Nephron progenitor cell (in vitro differentiated cells): ENCODE data around the gene HSD11B1L.

Experiments
- DNase-seq: peaks from one replicate; pipeline ENCODE4 v3.0.0; 2021
- H3K27ac Mint-ChIP-seq: 2 replicates; pipeline ENCODE4 v1.8.0; 2021; ENCODE audit warnings: mild to moderate bottlenecking, moderate library complexity, mixed read lengths
- H3K27me3 Mint-ChIP-seq: 2 replicates; pipeline ENCODE4 v1.8.0; 2021; ENCODE audit warnings: mild to moderate bottlenecking, low read depth, mixed read lengths; ENCODE audit not compliant: poor library complexity
- H3K36me3 Mint-ChIP-seq: 2 replicates; pipeline ENCODE4 v1.8.0; 2021; ENCODE audit warnings: low read depth, mixed read lengths
- H3K4me1 Mint-ChIP-seq: 2 replicates; pipeline ENCODE4 v1.8.0; 2021; ENCODE audit warnings: mixed read lengths
- H3K4me3 Mint-ChIP-seq: 2 replicates; pipeline ENCODE4 v1.8.0; 2021; ENCODE audit warnings: mild to moderate bottlenecking, moderate library complexity, mixed read lengths
- H3K9me3 Mint-ChIP-seq: 2 replicates; pipeline ENCODE4 v1.8.0; 2021; ENCODE audit warnings: mild to moderate bottlenecking, moderate library complexity, mixed read lengths
- CTCF ChIP-seq: fragments of 200-600 bp; sonication (generic); IDR thresholded peaks from 2 replicates; pipeline ENCODE4 v1.5.0; 2021; ENCODE audit warnings: antibody characterized with exemption

Gene HSD11B1L

GRCh38 chr19:5679289-5680083, 1.3 kb upstream of the HSD11B1L start:
- peaks cover 33% of the 10 kb centered on the region for H3K4me1 Mint-ChIP-seq
- no peaks in the 10 kb centered on the region for H3K36me3 Mint-ChIP-seq
- H3K9me3 Mint-ChIP-seq, result no peaks in the 10 kb centered on the region
- H3K27me3 Mint-ChIP-seq, result peaks cover 4% of the 10 kb centered on the region
- TF ChIP-seq CTCF, result no peak
- no peak overlapping the region for H3K27ac Mint-ChIP-seq
- H3K4me3 Mint-ChIP-seq, result peak overlapping the region; percentile 91
- no peak for DNase-seq

DNA sequence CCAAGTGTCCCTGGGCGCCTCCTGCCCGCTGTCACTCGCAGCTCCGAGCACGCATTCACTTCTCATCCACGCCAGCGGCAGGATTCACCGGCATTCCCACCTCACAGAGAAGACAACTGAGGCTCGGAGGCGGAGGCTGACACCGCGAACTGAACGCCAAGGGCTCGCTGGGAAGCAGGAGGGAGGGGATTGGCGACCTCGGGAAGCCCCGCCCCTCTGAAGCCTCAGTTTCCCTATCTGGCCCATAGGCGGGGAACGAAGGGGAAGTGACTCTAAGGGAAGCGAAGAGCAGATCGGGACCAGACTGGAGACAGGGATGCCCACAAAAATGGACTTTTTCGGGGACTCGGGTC, 767 bp upstream of the HSD11B1L start:
- Mint-ChIP-seq H3K4me3 (peak overlapping the region; percentile 91), H3K27me3 (peaks cover 4% of the 10 kb centered on the region), H3K27ac (no peak overlapping the region), H3K36me3 (no peaks in the 10 kb centered on the region), H3K9me3 (no peaks in the 10 kb centered on the region), H3K4me1 (peaks cover 33% of the 10 kb centered on the region)
- no peak for TF ChIP-seq CTCF
- DNase-seq, result peak; percentile 36

DNA sequence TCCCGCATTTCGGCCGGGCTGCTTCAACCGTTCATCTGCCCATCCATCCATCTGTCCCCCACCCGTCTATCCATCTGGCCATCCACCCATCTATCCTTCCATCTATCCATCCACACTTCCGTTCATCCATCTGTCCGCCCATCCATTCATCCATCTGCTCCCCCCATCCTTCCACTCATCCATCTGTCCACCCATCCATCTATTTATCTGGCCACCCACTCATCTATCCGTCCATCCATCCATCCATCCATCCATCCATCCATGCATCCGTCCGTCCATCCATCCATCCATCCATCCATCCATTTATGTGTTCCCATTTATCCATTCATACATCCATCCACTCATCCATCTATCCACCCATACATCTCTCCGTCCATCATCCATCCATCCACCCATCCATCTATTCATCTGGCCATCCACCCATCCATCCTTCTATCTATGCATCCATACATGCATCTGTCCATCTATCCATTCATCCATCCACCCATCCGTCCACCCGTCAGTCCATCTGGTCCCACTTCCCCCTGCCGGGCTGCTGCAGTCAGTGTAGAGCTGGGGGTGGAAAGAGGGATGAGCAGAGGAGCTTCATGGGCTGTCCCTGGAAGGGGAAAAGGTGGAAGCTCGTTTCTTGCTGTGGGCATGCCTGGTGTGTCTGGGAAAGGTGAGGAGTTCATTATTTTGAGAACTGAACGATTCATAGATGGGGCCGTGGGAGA, 722 bp downstream of the HSD11B1L start:
- Mint-ChIP-seq H3K4me1 (peaks cover 36% of the 10 kb centered on the region), H3K4me3 (peak overlapping the region; percentile 91), H3K36me3 (no peaks in the 10 kb centered on the region), H3K27me3 (peaks cover 5% of the 10 kb centered on the region), H3K27ac (peak overlapping the region; percentile 9), H3K9me3 (no peaks in the 10 kb centered on the region)
- TF ChIP-seq CTCF, result no peak
- DNase-seq, result no peak

GRCh38 chr19:5682107-5682482, 1.3 kb downstream of the HSD11B1L start:
- no peak for TF ChIP-seq CTCF
- Mint-ChIP-seq H3K9me3 (no peaks in the 10 kb centered on the region), H3K27me3 (peaks cover 6% of the 10 kb centered on the region), H3K27ac (no peak overlapping the region), H3K4me3 (peak overlapping the region; percentile 91), H3K36me3 (no peaks in the 10 kb centered on the region), H3K4me1 (peaks cover 38% of the 10 kb centered on the region)
- DNase-seq, result no peak

GRCh38 chr19:5683177-5683886, 2.5 kb downstream of the HSD11B1L start:
- no peak overlapping the region for H3K27ac Mint-ChIP-seq
- DNase-seq, result no peak
- peaks cover 6% of the 10 kb centered on the region for H3K27me3 Mint-ChIP-seq
- H3K4me3 Mint-ChIP-seq, result peak overlapping the region; percentile 61
- peaks cover 2% of the 10 kb centered on the region for H3K9me3 Mint-ChIP-seq
- H3K36me3 Mint-ChIP-seq, result peaks cover 4% of the 10 kb centered on the region
- H3K4me1 Mint-ChIP-seq, result peaks cover 38% of the 10 kb centered on the region
- TF ChIP-seq CTCF, result no peak
